Endometrial microvascular endothelial cells (primary cell): ENCODE measurements around the gene MUTYH. TPM values are rescaled to one million over a fixed set of nuclear protein-coding genes. Genes with fewer than 3 reads are reported as not detected.
"Not testable (repeated sequence)": the region's sequence is repeated elsewhere in the genome, so short reads cannot be mapped to it uniquely, and the experiment has no call there.

ENCODE experiments used
- in situ Hi-C: cut with HindIII; loops from 2 replicates; pipeline ENCODE4 v1.10.0; 2017; ENCODE audit warnings: low sequenced_read_pairs, low pct_unique_long_range_greater_than_20kb; ENCODE audit errors: inconsistent ontology term
- total RNA-seq: library from RNA; depleted of rRNA; stranded (reverse); fragments of >200 nt; gene quantifications from one replicate; pipeline ENCODE4 v1.2.3, GENCODE V29; 2015; ENCODE audit errors: inconsistent ontology term

MUTYH gene
- total RNA-seq, 1 donor from 2014 or later: 15.2 TPM

GRCh38 chr1:45297666-45298356, 42.4 kb downstream of the MUTYH start:
- in situ Hi-C loops: no loop called here

GRCh38 chr1:45291716-45292115, 48.5 kb downstream of the MUTYH start:
- in situ Hi-C loops: no loop called here

GRCh38 chr1:45291002-45291401, 49.2 kb downstream of the MUTYH start:
- in situ Hi-C loops: not testable (repeated sequence)

GRCh38 chr1:45286521-45286920, 53.7 kb downstream of the MUTYH start:
- in situ Hi-C loops: not testable (repeated sequence)

GRCh38 chr1:45284858-45285257, 55.4 kb downstream of the MUTYH start:
- in situ Hi-C loops: not testable (repeated sequence)

GRCh38 chr1:45282351-45282750, 57.9 kb downstream of the MUTYH start:
- in situ Hi-C loops: no loop called here

Other genes with a start within 250 kb of the MUTYH start
- gene ZSWIM5, start 133.8 kb downstream of the MUTYH start, total RNA-seq: 2.1 TPM
- gene HPDL, start 13.5 kb downstream of the MUTYH start, total RNA-seq: 9.1 TPM
- gene TOE1, start 270 bp downstream of the MUTYH start, total RNA-seq: 43.5 TPM
- gene TESK2, start 150.7 kb upstream of the MUTYH start, total RNA-seq: 0.37 TPM
- 6.0 TPM for gene CCDC163, start 159.6 kb upstream of the MUTYH start, total RNA-seq
- gene MMACHC, start 159.9 kb upstream of the MUTYH start, total RNA-seq: 7.4 TPM
- gene PRDX1, start 181.4 kb upstream of the MUTYH start, total RNA-seq: 1,007 TPM
- gene AKR1A1, start 210.4 kb upstream of the MUTYH start, total RNA-seq: 114 TPM
- gene NASP, start 243.6 kb upstream of the MUTYH start, total RNA-seq: 105 TPM